Glutamatergic neuron (in vitro differentiated cells): ENCODE data around the gene SH3BP1. TPM values are rescaled to one million over a fixed set of nuclear protein-coding genes. Genes with fewer than 3 reads are reported as not detected.
A peak's percentile ranks its signal among the peaks of the same experiment; 100 is the strongest.

Experiments
- DNase-seq: peaks from one replicate; pipeline ENCODE4 v3.0.0; 2022
- H3K27ac Mint-ChIP-seq: one replicate; pipeline ENCODE4 v1.8.0; 2020; ENCODE audit warnings: mild to moderate bottlenecking, mixed read lengths, inconsistent platforms; ENCODE audit not compliant: unreplicated experiment
- H3K27me3 Mint-ChIP-seq: one replicate; pipeline ENCODE4 v1.8.0; 2020; ENCODE audit warnings: mild to moderate bottlenecking, moderate library complexity, mixed read lengths, inconsistent platforms; ENCODE audit not compliant: unreplicated experiment
- H3K36me3 Mint-ChIP-seq: one replicate; pipeline ENCODE4 v1.8.0; 2020; ENCODE audit warnings: mild to moderate bottlenecking, mixed read lengths, inconsistent platforms; ENCODE audit not compliant: unreplicated experiment
- H3K4me1 Mint-ChIP-seq: one replicate; pipeline ENCODE4 v1.8.0; 2020; ENCODE audit warnings: mild to moderate bottlenecking, low read depth, mixed read lengths, inconsistent platforms; ENCODE audit not compliant: unreplicated experiment
- H3K4me3 Mint-ChIP-seq: one replicate; pipeline ENCODE4 v1.8.0; 2020; ENCODE audit warnings: mild to moderate bottlenecking, mixed read lengths, inconsistent platforms; ENCODE audit not compliant: unreplicated experiment
- H3K9me3 Mint-ChIP-seq: one replicate; pipeline ENCODE4 v1.8.0; 2020; ENCODE audit warnings: mild to moderate bottlenecking, moderate library complexity, mixed read lengths, inconsistent platforms; ENCODE audit not compliant: unreplicated experiment
- total RNA-seq: library from RNA; stranded (reverse); fragmentation: NEBNext Ultra II Directional; extraction: Animal tissue kit (Norgen Biotek cat#: 25700); gene quantifications from one replicate; pipeline ENCODE4 v1.2.1, GENCODE V29; 2021; ENCODE audit not compliant: unreplicated experiment
- TF ChIP-seq, protein P1 (sequence below): fragments of 200-600 bp; sonication (generic); IDR thresholded peaks from one replicate; pipeline ENCODE4 v1.5.0; 2021; ENCODE audit not compliant: partially characterized antibody, unreplicated experiment

SH3BP1 gene
- total RNA-seq, 1 donor from 2014 or later: 12.7 TPM

DNA sequence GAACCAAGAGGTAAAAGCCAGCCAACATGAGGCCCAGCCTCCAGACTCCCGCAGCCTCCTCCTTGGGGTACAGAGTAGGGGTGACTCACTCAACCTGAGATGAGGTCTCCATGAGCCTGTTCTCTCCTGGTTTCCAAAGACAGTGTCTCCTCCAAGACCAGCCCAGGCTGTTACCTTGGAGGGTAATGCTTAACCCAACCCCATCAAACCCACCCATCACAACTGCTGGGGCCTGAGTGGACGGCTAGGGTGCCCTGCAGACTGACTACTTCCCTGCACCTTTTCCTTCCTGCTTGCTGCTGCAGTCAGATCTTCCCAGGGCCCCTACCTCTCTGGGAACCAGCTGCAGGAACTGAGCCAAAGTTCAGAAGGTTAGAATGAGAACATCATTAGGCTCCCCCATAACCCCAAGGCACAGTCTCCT is 41.5 kb downstream of the SH3BP1 start:
- H3K4me3 Mint-ChIP-seq: no peak overlapping the region
- no peaks in the 10 kb centered on the region for H3K36me3 Mint-ChIP-seq
- H3K9me3 Mint-ChIP-seq: peaks cover 5% of the 10 kb centered on the region
- H3K27ac Mint-ChIP-seq: no peak overlapping the region
- no peak for DNase-seq
- H3K4me1 Mint-ChIP-seq: peaks cover 3% of the 10 kb centered on the region
- H3K27me3 Mint-ChIP-seq: peaks cover 7% of the 10 kb centered on the region
- TF ChIP-seq, protein P1, sequence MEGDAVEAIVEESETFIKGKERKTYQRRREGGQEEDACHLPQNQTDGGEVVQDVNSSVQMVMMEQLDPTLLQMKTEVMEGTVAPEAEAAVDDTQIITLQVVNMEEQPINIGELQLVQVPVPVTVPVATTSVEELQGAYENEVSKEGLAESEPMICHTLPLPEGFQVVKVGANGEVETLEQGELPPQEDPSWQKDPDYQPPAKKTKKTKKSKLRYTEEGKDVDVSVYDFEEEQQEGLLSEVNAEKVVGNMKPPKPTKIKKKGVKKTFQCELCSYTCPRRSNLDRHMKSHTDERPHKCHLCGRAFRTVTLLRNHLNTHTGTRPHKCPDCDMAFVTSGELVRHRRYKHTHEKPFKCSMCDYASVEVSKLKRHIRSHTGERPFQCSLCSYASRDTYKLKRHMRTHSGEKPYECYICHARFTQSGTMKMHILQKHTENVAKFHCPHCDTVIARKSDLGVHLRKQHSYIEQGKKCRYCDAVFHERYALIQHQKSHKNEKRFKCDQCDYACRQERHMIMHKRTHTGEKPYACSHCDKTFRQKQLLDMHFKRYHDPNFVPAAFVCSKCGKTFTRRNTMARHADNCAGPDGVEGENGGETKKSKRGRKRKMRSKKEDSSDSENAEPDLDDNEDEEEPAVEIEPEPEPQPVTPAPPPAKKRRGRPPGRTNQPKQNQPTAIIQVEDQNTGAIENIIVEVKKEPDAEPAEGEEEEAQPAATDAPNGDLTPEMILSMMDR: no peak

DNA sequence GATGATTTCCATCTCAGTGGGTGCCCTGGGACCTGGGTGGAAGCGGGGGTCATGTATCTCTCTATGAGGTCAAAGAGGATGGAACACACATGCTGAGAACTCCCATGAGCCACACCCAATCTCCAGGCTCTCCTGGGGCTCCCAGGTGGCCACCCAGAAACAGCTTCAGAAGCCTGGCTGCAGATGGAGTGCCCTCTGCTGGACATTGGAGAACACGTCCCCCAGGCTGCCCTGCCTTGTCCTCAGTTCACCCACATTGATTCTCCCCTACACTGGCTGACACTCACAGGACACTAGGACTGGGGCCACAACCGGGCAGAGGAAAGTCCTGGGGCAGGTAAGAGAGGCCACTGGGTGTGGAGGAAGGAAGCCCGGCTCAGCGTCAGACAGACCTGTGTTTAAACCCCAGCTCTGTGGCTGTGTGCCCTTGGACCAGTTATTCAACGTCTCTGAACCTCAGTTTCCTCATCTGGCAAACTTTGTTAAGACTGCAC is 42.1 kb downstream of the SH3BP1 start:
- TF ChIP-seq, protein P1: peak; percentile 69
- peak; percentile 74 for DNase-seq
- Mint-ChIP-seq H3K9me3 (peaks cover 7% of the 10 kb centered on the region), H3K27me3 (peaks cover 5% of the 10 kb centered on the region), H3K27ac (no peak overlapping the region), H3K4me3 (no peak overlapping the region), H3K4me1 (peaks cover 3% of the 10 kb centered on the region), H3K36me3 (no peaks in the 10 kb centered on the region)

DNA sequence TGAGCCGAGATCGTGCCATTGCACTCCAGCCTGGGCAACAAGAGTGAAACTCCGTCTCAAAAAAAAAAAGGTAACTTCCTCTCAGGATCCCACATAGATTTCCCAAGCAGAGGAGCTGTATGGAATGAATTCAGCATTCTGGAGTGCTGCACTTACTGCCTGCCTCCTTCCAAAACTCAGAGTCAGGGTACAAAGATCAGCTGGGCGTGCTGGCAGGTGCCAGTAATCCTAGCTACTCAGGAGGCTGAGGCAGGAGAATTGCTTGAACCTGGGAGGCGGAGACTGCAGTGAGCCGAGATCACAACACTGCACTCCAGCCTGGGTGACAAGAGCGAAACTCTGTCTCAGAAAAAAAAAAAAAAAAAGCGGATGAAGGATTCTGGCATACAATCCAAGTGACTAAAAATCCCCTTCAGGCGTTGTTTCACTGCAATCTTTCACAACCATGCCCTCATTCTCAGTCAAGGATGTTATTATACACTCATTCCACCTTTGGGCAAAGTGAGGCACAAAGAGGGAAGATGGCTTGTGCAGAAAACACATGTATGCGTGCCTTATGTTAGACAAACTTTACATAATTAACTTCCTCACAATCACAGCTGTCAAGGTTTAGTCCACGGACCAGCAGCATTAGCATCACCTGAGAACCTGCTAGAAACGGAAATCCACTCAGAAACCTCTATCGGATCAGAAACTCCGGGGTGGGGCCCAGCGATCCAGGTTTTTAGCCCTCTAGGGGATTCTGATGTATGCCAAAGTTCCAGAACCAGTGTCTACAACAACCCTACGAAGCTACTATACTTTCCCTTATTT is 45.5 kb downstream of the SH3BP1 start:
- H3K36me3 Mint-ChIP-seq: no peaks in the 10 kb centered on the region
- peaks cover 3% of the 10 kb centered on the region for H3K9me3 Mint-ChIP-seq
- H3K4me3 Mint-ChIP-seq: no peak overlapping the region
- peaks cover 4% of the 10 kb centered on the region for H3K4me1 Mint-ChIP-seq
- DNase-seq: no peak
- peaks cover 3% of the 10 kb centered on the region for H3K27me3 Mint-ChIP-seq
- TF ChIP-seq, protein P1: no peak
- H3K27ac Mint-ChIP-seq: no peak overlapping the region

DNA sequence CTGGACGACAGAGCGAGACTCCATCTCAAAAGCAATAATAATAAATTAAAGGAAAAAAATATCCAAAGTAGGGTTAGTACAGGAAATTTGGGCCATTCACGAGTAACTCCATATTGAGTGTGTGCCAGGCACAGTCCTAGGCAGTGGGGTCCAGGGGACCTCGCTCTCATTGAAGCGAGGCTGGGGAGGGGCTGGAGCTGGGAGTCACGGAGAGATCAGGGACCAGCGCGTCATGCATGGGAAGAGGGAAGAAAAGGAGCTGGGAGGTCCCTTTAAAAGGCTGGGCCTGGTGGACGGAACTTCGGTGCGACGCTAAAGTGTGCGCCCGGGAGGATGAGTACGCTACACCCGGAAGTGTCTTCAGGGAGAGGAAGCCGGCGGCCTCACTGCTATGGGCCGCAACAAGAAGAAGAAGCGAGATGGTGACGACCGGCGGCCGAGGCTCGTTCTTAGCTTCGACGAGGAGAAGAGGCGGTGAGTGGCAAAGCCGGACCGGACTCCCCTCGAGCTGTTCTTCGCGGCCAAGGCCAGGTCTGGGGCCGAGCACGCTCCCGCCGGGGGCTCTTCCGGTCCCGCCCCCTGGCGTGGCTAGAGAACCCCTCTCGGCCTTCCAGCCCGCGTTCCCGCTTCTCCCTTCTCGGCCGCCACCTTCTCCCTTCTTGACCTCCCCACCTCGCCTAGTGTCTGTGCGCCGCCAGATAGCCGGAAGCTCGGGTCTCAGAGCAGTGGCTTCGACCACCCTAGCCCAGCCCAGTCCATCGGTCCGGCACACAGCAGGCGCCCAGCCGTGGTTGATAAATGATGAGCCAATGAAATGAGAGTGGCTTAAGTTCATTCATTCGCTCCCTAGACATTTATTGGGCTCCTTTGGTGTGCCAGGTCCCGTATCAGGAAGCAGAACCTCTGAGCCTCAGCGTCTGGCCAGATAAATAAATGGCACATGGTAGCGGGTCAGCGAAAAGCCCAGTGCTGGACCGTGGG is 46.8 kb downstream of the SH3BP1 start, which contains the start of gene NOL12:
TSS of gene NOL12 (plus strand) at position 342 of the 981 bp plus-strand sequence. CDS start at position 392, 50 bp downstream.
- H3K4me3 Mint-ChIP-seq: peak within 1 kb of the TSS; percentile 92
- DNase-seq: peak; percentile 83
- H3K9me3 Mint-ChIP-seq: peaks cover 3% of the 10 kb centered on the region
- H3K27ac Mint-ChIP-seq: peak within 1 kb of the TSS; percentile 93
- no peaks in the 10 kb centered on the region for H3K36me3 Mint-ChIP-seq
- peaks cover 3% of the 10 kb centered on the region for H3K27me3 Mint-ChIP-seq
- TF ChIP-seq, protein P1: no peak
- peaks cover 6% of the 10 kb centered on the region for H3K4me1 Mint-ChIP-seq
